HG02610 (cell line): ENCODE measurements around the gene RBM26.

Experiments used
- ATAC-seq: cut with Tn5 transposase; IDR thresholded peaks from one replicate; pipeline ENCODE4 v1.9.1; 2021; ENCODE audit warnings: mild to moderate bottlenecking, moderate library complexity; ENCODE audit not compliant: unreplicated experiment

The RBM26 gene

GRCh38 chr13:79405831-79406596 lies at the start of gene RBM26:
Gene RBM26 (minus strand): TSS chr13:79406255. CDS start chr13:79405774, 481 bp downstream.
- ATAC-seq = peak; percentile 78

- ATAC-seq = no peak
Observed at GRCh38 chr13:79455331-79455730, 49.3 kb upstream of the RBM26 start.

- no peak for ATAC-seq
Observed at GRCh38 chr13:79452239-79452913, 46.3 kb upstream of the RBM26 start.

- peak; percentile 100 for ATAC-seq
Observed at GRCh38 chr13:79451500-79451962, 45.5 kb upstream of the RBM26 start.

GRCh38 chr13:79450110-79450509 lies 44.1 kb upstream of the RBM26 start:
- ATAC-seq = no peak

- ATAC-seq = peak; percentile 22
Observed at GRCh38 chr13:79448413-79448812, 42.4 kb upstream of the RBM26 start.

GRCh38 chr13:79447741-79448140 lies 41.7 kb upstream of the RBM26 start:
- no peak for ATAC-seq

- ATAC-seq = no peak
Observed at GRCh38 chr13:79447141-79447540, 41.1 kb upstream of the RBM26 start.

GRCh38 chr13:79445968-79446645 lies 40.1 kb upstream of the RBM26 start:
- ATAC-seq = no peak

GRCh38 chr13:79442706-79443105 lies 36.7 kb upstream of the RBM26 start:
- ATAC-seq = no peak

GRCh38 chr13:79442221-79442620 lies 36.2 kb upstream of the RBM26 start:
- no peak for ATAC-seq

GRCh38 chr13:79440958-79441528 lies 35.0 kb upstream of the RBM26 start:
- no peak for ATAC-seq

- no peak for ATAC-seq
Observed at GRCh38 chr13:79439275-79439674, 33.2 kb upstream of the RBM26 start.

- no peak for ATAC-seq
Observed at GRCh38 chr13:79435561-79435990, 29.5 kb upstream of the RBM26 start.

- no peak for ATAC-seq
Observed at GRCh38 chr13:79434556-79434955, 28.5 kb upstream of the RBM26 start.

- no peak for ATAC-seq
Observed at GRCh38 chr13:79432992-79433391, 26.9 kb upstream of the RBM26 start.

GRCh38 chr13:79432086-79432485 lies 26.0 kb upstream of the RBM26 start:
- no peak for ATAC-seq

GRCh38 chr13:79429309-79429708 lies 23.3 kb upstream of the RBM26 start:
- no peak for ATAC-seq

- ATAC-seq = no peak
Observed at GRCh38 chr13:79427883-79428282, 21.8 kb upstream of the RBM26 start.

- ATAC-seq = peak; percentile 42
Observed at GRCh38 chr13:79427265-79427664, 21.2 kb upstream of the RBM26 start.
